Activated CD8-positive, alpha-beta memory T cell treated with anti-CD3 and anti-CD28 coated beads, Interleukin-2, amount 50 U/mL, for 4 hours (primary cell): ENCODE measurements around the gene LRP1B.

Experiments used
- DNase-seq: peaks from one replicate; pipeline ENCODE4 v3.0.0-alpha.2; 2020

The LRP1B gene

DNA sequence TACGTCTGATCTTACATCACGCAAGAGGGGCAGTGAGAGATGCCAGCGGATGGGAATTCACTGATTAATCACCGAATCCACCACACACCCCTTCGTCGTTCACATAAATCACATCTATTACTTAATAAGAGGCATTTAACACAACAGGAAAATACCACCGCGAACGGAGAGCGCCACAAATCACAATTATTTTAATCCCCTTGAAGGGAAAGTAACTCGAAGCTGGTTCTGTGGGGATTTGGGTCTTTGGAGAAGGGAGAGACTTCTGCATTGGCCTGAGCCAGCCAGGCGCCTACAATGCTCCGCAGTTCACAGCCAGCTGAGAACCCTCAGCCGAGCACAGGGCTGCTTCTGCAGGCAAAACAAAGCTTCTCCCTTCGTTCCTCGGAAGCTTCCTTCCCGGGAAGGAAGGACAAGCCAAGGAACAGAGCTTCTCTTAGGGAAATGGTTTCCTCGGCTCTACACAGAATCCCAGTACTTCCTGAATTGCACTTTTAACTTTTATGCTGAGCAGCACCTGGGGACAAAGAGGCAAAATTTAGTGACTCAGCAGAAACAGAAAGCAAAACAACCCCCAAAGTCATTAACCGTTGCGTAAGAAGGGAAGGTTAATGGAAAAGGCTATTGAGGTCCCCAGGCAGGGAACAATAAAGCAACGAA is at the start of gene LRP1B:
Gene LRP1B, minus strand, starts transcription at position 7 of the 660 bp plus-strand sequence. CDS start 287 bp downstream, outside the sequence.
- DNase-seq, result no peak

DNA sequence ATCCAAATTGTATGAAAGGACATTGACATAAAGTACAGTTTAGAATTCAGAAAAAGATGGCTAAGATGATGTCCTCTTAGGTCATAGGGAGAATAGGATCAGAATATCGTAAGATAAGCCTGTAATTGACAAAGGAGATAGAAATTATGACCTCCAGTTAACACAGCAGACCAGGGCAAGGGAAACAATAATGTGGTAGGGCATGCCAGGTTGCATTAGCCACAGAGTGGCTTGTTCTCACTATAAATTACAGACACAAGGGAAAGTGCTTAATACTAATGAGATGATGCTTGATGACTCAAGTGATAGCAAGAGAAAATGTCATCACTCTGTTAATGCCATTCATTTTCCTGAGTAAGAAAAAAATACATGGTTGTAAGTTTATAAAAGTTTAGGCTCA is 48.9 kb upstream of the LRP1B start:
- DNase-seq, result no peak

DNA sequence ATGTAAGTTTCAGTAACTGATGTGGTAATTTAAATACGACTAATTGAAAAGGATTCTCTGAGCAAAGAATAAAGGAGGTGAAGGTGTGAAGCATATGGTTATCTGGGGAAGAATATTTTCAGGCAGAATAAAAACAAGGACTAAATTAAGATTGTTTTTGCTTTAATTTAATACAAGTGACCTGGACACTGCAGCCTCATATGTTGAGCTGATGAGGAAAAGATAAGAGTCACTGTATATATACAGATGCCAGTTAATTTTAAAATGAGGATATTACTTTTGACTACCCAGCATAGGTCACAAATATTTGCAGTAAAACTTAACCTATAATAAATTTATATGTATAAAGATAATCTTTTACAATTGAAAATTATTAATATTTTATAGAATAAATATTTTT is 47.8 kb upstream of the LRP1B start:
- DNase-seq, result no peak

DNA sequence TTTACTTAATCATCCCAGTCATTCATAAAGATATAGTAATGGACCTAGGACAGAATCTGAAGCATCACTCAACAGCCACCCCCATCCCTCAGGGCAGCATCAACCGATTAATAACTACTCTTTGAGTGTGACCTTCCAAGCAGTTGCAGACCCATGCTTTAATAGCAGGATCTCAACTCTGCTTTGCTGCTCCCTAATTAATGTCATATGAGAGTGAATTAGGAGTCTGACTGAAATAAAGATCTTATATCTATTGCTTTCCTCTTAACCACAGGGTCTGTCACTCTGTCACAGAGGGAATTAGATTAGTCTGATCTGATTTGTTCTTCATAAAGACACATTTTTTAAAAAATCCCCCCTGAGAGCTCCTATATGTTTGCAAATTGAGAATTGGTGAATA is 46.1 kb upstream of the LRP1B start:
- DNase-seq, result no peak

DNA sequence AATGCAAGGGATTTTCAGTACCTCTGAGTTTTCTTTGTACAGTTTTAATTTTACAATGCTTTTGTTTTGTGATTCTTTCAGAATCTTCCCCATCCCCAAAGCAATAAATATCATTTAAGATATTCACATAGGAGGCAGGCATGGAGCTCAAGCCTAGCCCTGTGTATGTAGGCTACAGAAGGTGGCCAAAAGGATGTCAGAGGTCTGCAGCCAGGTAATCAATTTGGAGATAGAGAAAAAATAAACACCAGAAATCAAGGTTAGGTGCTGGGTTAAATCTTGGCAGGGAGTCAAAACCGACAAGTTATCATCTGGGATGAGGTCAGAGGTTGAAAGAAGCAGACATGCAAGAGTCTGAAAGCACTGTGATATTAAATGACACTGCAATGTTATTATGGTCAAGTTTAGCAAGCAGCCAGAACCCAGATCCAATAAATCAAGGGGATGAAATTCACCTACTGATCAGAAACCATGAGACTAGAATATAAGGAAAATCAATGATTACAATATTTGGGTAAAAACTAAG is 45.1 kb upstream of the LRP1B start:
- DNase-seq, result no peak

DNA sequence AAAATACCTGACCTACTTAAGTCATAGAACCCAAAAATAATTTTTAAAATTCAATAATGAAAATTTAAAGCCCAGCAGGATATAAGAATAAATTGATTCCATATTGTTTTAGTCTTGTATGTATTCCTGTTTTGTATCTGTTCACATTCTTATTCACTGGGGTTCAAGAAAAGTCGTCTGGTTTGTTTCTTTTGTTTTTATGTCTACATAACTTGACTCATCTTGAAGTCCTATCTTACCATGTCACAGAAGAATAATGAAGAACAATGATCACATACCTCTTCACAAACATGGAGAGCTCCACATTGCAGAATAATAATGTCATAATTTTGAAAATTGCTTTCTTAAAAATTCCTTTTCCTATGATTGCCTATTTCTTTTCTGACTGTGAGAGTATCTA is 43.4 kb upstream of the LRP1B start:
- DNase-seq, result no peak

DNA sequence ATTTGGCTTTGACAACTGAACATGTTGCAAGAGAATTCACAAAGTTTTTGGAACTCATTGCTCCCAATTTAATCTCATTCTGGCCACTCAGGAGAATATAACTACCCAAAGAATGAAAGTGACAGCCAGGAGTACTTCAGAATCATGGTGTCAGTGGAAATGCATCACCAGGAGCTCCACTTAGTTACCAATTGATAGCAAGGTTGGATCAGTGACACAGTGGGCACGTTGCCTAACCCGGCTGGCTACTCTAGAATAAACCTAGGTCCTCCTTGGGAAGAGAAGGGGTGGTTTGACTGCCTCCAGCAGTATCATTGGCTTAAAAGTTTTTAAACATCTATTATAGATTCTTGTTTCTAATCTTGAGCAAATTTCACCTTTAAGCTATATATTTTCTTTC is 40.0 kb upstream of the LRP1B start:
- no peak for DNase-seq

DNA sequence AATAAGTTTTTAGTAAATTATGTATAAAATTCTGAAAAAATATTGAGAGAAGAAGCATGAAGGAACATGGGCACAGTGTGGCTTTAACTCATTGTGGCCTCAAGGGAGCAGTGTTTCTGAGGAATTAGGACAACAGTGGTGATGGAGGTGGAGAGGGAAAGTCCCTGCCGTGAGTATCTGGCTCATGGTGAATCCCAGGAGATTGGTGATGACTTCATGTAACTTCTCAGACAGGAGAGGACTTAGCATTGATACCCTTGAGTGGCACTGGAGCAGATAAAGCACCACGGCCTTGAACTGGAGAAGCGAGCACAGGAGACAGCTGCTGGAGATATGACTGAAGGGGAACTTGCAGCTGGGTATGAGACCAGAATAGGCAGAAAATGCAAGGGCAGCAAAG is 35.0 kb upstream of the LRP1B start:
- no peak for DNase-seq

DNA sequence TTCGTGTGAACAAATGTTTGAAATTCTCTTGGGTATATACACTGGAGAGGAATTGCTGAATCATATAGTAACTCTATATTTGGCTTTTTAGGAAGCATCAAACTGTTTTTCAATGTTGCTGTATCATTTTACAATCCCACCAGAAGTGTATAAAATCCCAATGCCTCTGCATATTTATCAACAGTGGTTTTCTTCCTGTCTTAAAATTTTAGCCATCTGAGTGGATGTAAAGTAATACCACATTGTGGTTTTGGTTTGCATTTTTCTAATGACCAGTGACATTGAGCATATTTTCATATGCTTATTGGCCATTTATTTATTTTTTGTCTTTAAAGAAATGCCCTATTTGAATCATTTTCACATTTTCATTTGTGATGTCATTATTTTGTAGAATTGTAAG is 22.8 kb upstream of the LRP1B start:
- DNase-seq, result no peak

DNA sequence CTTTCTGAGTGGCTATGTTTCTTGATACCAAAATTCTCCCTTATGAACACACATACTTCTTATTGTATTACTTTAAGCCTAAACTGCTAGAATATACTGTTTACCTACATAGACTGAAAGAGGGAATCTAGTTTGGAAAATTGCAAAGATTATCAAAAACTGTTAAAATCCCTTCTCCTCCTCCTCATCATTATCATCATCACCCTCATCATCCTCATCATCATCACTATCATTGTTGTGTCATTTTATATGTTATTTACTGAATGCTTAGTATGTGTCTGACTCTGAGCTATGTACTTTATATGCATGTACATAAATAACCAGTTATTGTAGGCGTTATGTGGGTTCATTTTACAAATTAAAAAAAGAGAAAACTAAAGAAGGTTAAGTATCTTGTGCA is 19.6 kb upstream of the LRP1B start:
- no peak for DNase-seq

DNA sequence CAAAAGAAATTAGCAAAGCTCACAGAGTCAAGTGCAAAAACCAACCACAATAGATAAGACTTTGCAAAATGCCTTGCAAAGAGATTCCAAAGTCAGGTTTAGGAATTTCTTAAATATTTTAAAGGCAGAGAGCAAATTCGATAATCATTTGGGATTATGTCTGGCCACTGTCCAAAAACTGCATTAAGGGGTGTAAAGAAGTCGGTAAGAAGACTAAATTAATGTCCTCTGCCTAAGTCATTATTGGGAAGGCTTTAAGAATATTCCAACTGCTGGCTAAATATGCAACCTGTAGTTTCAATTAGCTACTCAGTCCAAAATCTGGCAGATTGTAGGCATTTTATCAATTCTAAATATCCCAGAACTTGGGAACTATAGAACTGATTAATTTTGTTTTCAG is 13.7 kb upstream of the LRP1B start:
- no peak for DNase-seq

DNA sequence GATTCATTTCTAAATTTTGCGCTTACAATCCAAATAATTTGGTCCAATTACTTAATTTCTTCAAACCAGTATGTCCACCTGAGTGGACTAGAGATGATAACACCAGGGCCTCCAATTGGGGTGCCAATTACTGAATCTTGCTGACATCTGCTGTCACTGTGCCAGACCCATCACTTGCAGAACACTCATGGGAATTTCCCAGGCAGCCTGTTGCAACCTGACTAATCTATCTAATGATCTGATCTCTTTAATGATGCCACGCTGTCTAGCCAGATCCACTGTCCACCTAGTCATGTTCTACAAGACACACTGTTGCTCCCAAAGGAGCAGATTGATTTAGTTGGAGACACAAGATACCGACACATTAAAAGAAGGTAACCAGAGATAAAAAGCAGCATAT is 11.8 kb upstream of the LRP1B start:
- no peak for DNase-seq

DNA sequence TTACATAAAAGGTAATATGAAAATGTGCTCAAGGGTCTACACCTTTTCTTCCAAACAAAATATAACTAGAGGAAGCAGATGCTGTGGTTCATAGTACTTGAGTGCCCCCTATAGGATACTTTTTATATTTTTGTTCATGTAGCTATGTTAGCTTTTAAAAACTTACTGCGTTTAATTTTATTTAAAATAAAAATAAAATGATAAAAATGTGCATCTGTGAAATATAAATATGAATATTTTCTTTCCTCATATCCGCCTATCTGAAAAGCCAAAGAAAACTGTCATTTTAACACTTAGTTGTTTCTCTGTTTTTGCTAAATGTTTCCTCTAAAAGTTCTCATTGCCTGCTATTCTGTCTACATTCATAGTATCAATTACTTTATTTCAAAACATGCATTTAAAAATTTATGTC is 9.6 kb upstream of the LRP1B start:
- no peak for DNase-seq

DNA sequence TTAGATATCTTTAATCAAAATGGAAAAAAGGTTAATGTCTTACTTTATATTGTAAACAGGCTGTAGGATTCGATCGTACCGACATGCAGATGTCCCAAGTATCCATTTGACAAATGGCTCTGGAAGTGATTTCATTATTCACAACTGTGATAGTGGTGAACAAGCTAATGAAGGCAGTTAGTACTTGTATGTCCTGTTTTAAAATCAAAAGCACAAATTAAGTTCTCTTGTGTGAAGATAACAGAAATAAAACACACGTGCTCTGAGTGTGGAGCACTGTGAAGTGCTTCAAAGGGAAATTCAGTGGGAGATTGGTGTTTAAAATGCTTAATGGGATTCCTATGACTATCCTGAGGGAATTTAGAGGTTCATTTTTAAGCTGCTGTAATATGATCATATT is 8.6 kb upstream of the LRP1B start:
- DNase-seq, result no peak

DNA sequence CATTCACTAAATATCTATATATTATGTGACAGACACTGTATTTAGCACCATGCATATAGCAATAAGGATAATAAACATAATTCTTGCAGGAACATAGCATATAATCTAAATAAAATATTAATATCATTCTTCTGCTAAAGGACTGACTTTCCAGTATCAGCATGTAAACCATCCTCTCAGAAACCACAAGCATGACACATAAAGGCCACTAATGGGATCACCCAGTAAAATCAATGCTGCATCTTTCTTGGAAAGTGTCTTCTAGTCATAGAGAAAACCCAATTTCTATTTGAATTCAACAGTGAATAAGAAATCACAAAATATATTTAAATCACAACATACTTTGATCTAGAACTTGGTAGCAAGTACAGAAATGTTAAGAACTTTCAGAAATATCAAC is 5.8 kb upstream of the LRP1B start:
- DNase-seq, result no peak

DNA sequence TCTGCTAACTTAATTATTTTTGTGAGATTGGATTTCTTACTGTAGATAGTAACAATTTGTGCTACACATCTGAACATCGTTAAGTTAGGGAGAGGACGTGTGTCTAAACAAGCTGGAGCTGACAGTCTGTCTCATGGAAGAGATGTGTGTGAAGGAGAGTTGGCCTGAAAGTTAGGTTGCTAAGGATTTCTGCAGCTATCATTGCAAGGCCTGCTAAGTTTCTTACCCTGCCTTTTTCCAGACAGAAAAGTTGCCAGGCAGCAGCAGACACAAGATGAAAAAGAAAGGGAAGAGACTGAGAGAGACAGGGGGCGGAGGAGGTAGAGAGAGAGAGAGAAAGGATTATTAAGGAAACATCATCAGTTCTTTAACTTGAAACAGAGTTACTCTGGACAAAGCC is 4.1 kb upstream of the LRP1B start:
- DNase-seq, result no peak

DNA sequence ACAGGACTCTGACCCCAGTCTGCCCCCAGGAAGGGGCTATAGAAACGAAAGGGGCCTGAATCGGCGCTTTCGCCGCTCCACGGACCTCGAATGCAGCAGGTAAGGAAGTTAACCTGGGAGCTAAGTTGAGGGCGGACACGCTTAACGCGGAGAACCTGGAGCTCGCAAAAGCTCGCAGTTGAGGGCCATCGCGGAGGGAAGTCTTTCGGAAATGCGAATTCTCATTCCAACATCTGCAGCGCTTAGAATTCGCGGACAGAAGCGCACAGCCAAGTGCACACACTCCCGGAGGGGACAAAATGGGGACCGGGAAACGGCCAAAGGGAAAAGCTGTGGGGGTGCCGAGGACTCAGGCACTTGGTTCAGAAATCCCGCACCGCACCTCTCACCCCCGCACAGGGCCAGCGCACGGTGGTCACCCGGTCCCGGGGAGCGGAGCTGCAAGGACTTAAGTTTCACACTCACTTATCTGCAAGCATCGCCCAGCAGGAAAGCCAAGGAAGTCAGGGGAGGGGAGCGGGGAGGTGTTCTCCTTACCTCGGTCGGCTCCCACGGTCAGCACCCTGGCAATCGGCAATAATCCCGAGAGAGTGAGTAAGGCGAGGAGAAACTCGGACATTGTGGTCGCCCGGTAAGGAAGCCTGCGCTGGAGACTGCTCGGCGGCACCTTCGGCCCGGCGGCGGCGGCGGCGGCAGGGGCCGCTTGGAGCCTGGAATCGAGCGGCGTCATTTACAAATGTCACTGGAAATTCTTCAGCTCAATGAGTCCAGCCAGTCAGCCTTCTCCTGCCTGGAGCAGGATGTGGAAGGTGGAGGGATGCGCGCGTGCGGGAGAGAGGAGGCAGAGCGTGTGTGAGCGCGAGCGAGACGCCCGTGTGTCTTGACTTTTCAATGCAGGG is 456 bp downstream of the LRP1B start:
- no peak for DNase-seq

DNA sequence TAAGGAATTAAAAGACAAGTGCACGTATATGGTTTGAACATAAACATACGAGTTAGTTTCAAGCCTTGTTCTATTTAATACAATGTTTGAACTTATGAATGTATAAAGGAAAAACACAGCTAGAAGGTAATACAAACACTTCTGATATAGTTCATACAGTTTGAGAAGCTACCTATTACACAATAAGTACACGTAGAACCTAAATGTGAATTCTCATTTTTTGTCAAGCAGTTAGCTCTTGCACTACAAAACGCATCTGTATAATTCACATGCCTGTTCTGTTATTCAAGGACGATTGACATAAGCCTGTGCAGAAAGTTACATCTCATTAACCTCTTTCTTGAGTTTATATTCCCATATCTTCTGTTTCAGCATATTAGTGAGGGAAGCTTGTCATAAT is 2.7 kb downstream of the LRP1B start:
- DNase-seq, result no peak

DNA sequence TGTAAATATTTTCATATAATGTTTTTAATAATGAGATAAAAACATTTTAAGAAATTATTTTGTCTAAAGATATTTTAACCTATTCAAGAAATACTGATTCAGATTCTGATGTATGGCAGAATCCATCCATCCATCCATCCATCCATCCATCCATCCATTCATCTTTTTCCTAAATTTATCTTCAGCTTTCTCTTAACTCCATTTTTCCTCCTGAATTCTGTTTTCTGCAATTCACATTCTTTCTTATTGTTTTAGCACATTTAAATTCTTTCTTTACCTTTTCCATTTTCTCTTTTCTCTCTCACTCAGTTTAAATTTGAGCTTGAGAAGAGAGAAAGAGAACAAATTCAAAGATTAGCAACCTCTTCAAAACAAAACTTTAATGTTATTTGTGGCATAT is 3.6 kb downstream of the LRP1B start:
- no peak for DNase-seq

DNA sequence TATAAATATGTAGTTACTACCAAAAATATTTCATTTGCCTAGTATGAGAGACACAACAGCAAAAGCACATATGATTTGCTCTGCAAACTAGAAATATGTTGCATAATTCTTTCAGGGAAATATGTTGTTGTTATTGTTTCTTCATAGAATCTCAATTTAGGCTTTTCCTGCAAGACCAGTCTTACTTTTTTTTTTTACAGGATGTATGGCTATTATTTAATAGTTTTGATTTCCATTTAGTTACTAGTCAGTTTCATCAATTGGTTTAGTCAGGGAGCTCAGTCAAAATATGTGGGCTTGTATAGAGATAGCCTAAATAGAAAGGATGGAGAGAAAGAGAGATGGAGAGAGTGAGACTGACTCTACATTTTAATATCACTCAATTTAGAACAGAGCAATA is 6.1 kb downstream of the LRP1B start:
- DNase-seq, result no peak

DNA sequence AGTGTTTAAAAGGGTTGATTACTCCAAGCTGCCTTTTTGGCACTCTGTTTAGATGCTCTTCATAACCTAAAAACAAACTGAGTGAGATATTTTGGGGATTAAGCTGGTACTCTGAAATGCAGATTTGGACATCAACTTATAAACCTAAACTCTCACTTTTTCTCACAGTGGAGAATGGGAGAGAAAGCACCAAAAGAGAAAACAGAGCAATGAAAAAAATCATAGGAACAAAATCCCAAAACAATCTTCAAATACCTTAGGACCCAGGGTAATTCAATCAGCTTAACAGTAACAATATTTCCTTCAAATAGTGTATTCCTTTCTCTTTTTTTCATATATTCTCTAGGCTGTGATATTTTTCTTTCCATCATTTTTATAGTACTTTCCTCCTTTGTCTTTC is 11.5 kb downstream of the LRP1B start:
- no peak for DNase-seq

DNA sequence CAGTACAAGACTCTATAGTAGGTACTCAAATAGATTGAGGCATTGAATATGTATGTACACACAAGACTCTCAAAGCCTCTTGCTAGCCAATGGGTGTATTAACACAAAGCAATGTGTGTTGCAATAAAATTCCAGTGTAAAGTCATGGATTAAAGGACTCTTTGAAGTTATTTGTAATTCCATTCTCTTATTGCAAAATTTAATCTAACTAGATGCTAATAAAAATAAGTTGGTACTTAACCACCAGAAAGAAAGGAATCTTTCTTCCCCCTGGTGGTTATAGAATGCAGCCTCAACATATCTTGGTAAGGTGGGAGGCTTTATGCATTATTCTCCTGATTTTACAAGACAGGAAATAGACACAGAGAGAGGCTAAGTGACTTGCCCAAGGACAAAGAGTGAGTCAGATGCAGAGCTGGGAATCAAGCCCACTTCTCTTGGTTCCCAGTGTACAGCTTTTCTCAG is 18.0 kb downstream of the LRP1B start:
- no peak for DNase-seq

DNA sequence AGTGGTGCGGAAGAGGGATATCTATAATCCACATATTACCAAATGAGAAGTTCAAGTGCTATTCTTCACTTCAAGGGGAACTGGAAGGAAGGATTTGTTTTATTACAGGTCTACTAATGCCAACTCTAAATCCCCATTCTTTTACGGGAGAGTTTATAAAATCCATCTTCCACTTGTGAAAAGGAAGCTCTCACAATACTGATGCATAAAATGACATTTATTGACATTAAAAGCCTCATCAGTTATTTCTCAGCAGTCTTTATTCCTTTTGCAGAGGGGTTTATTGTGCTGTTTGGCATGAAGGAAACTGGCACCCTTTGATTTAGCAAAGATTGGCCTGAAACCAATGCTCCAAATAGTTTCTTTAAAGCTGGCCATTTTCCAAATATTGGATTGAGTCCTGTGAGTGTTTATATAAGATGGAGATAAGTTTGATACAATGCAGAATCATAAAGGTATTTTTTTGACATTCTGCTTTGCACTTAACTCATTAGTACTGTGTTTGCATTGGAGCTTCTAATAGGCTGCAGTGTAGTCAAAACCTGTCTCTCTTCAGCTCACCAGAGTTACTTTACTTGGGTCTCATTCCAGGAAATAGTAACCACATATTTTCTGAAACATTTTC is 26.6 kb downstream of the LRP1B start:
- DNase-seq, result no peak

DNA sequence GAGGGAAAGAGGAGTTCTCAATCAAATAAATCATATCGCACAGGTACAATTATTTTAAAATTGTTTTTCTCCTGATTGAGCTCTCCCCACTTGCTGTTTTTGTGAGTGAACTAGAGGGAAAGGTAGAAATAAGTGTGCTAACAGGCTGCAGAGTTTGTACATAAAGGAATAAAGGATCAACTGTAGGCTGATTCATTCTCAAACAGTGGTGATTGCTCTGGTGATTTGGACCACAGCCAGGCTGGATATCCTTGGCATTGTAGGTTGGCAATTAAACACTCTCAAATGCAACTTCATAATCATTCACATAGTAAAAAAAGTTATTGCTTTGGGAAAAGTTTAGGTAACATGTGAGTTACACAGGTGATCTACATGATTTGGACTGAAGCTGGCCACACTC is 29.8 kb downstream of the LRP1B start:
- no peak for DNase-seq
